COR-L47 (cell line): Measurements from ENCODE around the gene NOL6.
"Not testable (repeated sequence)": the region's sequence is repeated elsewhere in the genome, so short reads cannot be mapped to it uniquely, and the experiment has no call there.

ENCODE experiments used
- DNase-seq: peaks from one replicate; lab custom pipeline; 2025; lab: John Stamatoyannopoulos, UW

Gene NOL6

DNA sequence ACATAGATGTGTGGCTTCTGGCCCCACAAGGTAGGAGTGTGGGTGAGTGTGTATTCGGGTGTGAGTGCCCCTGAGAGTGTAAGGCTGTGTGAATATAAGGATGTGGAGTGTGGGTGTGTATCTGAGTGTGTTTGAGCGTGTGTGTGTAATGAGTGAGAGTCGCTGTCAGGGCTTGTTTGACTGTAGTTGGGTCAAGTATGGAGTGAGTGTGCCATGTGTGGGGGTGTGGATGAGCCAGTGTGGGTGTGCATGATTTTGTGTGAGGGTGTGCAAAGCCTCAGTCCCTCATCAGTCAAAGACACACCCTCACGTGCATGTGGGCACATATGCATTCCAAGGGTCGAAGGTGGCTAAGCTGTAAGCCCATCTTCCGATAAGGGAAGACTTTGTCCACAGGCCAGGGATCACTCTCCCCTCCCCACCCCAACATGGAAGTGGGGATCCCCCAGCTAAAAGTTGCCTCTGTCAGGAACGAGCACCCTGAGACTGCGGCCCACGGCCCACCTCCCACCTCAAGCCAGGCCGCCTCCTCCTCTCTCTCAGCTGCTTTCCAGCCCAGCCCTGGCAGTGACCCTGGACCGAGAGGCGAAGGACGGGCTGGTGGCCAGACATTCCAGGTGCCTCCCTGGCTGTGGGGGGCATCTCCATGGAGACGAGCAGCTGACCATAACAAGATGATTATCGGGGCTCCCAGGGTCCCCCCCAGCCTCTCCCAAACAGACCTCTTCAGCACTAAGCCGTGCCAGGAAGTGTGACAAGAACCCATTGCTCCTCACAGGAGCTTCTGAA, 39.2 kb downstream of the NOL6 start:
- no peak for DNase-seq

DNA sequence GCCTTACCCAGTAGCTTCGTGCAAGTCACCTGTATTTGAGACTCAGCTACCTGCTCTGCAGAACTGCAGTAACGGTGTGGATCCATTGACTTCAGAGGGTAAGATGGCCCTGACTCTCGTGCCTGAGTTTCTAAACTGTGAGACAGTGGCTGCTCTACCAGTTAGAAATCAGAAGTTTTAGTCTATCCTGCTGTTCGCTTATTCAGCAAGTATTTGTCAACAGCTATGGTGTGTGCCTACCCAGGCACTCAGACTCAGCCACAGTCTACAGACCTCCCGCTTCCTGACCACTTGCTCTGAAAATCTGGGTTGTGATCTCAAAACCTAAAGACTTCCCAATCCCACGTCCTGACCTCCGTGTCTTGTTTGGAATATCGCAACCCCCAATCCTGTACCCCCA, 39.9 kb downstream of the NOL6 start:
- no peak for DNase-seq

DNA sequence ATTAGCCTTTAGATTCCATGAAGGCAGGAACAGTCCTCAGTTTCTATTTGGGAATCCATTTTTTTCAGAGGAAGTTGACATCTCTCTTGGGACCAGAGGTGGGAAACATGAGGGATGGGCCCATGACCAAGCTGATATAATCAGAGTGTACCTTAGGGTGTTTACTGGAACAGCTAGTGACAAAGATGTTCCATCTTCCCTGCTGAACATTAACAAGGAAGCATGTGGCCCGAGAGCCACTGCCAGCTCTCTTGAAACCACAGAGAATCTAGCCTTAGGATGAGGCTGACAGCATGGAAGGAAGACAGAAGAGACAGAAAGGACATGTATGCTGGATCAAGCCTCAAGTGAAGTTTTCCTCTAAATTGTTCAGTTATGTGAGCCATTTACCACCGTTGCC, 42.3 kb downstream of the NOL6 start:
- no peak for DNase-seq

GRCh38 chr9:33430942-33431341, 42.8 kb downstream of the NOL6 start:
- DNase-seq: no peak

- no peak for DNase-seq
Measured at GRCh38 chr9:33429256-33429985, 44.3 kb downstream of the NOL6 start.

GRCh38 chr9:33426843-33427293, 46.9 kb downstream of the NOL6 start:
- DNase-seq: no peak

- no peak for DNase-seq
Measured at GRCh38 chr9:33425128-33425533, 48.6 kb downstream of the NOL6 start.

GRCh38 chr9:33424492-33424891, 49.2 kb downstream of the NOL6 start:
- DNase-seq: not testable (repeated sequence)

GRCh38 chr9:33424043-33424442, 49.7 kb downstream of the NOL6 start:
- DNase-seq: not testable (repeated sequence)

- DNase-seq: no peak
Measured at GRCh38 chr9:33419708-33420303, 53.9 kb downstream of the NOL6 start.

- no peak for DNase-seq
Measured at GRCh38 chr9:33418090-33418489, 55.6 kb downstream of the NOL6 start.

GRCh38 chr9:33416996-33417395, 56.7 kb downstream of the NOL6 start:
- no peak for DNase-seq

DNA sequence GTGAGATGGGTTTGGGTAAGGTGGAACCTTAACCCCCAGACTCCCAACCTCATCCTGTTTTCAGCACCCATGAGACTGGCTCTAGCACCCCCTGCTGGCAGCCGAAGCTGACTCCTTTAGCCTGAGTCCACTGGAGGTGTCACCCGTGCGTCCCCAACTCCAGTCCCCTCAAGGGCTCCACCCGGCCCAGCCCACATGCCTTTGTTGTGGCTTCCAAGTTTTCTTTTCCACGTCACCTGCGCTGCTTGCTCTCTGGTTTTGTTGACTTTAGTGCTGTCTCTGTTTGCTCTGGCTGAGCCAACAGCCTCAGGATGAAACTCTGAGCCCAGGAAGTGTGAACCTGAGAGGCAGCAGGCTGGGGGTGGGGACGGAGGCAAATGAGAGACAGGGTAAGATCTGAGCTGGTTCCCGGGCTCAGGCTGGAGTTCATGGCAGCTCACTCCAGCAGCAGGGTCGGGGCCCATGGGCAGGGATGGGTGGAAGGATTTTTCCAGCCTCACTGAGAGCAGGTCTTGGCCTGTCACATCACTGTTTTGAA, 58.2 kb downstream of the NOL6 start:
- peak; percentile 64 for DNase-seq

GRCh38 chr9:33414889-33415500, 58.7 kb downstream of the NOL6 start:
- DNase-seq: no peak

GRCh38 chr9:33414268-33414667, 59.5 kb downstream of the NOL6 start:
- no peak for DNase-seq
